ENCODE results near the gene SEMA7A.
"Not testable (repeated sequence)": the region's sequence is repeated elsewhere in the genome, so short reads cannot be mapped to it uniquely, and the experiment has no call there.

Gene SEMA7A

GRCh38 chr15:74398183-74398582, 35.6 kb downstream of the SEMA7A start:
- no peak for DNase-seq

GRCh38 chr15:74397239-74398068, 36.3 kb downstream of the SEMA7A start:
- no peak for DNase-seq

GRCh38 chr15:74396445-74397238, 37.1 kb downstream of the SEMA7A start:
- DNase-seq, result no peak

GRCh38 chr15:74396146-74396438, 37.7 kb downstream of the SEMA7A start:
- no peak for DNase-seq

GRCh38 chr15:74395319-74396145, 38.2 kb downstream of the SEMA7A start:
- no peak for DNase-seq

- no peak for DNase-seq
These were observed 39.5 kb downstream of the SEMA7A start for GRCh38 chr15:74394090-74394846.

- DNase-seq, result no peak
These were observed 40.3 kb downstream of the SEMA7A start for GRCh38 chr15:74393423-74393822.

- no peak for DNase-seq
These were observed 40.9 kb downstream of the SEMA7A start for GRCh38 chr15:74392902-74393301.

GRCh38 chr15:74392451-74392830, 41.3 kb downstream of the SEMA7A start:
- no peak for DNase-seq

GRCh38 chr15:74391582-74392450, 41.9 kb downstream of the SEMA7A start:
- DNase-seq, result no peak

GRCh38 chr15:74390647-74391288, 43.0 kb downstream of the SEMA7A start:
- no peak for DNase-seq

- not testable (repeated sequence) for DNase-seq
These were observed 43.6 kb downstream of the SEMA7A start for GRCh38 chr15:74390049-74390646.

GRCh38 chr15:74389241-74390048, 44.3 kb downstream of the SEMA7A start:
- DNase-seq, result no peak

GRCh38 chr15:74388363-74388951, 45.3 kb downstream of the SEMA7A start:
- DNase-seq, result no peak

- no peak for DNase-seq
These were observed 46.0 kb downstream of the SEMA7A start for GRCh38 chr15:74387621-74388362.

GRCh38 chr15:74387141-74387541, 46.6 kb downstream of the SEMA7A start:
- no peak for DNase-seq

GRCh38 chr15:74386496-74387140, 47.1 kb downstream of the SEMA7A start:
- DNase-seq, result no peak

- no peak for DNase-seq
These were observed 48.0 kb downstream of the SEMA7A start for GRCh38 chr15:74385733-74386132.
